ENCODE measurements around the gene MIER2. TPM values are rescaled to one million over a fixed set of nuclear protein-coding genes. Genes with fewer than 3 reads are reported as not detected.

MIER2 gene
- total and polyA plus RNA-seq, 10 of the 15 experiments (the other 5 are each of a cell fraction or from before 2014, with no cell fraction given): 0.48 to 23.6 (median 12.1) TPM

DNA sequence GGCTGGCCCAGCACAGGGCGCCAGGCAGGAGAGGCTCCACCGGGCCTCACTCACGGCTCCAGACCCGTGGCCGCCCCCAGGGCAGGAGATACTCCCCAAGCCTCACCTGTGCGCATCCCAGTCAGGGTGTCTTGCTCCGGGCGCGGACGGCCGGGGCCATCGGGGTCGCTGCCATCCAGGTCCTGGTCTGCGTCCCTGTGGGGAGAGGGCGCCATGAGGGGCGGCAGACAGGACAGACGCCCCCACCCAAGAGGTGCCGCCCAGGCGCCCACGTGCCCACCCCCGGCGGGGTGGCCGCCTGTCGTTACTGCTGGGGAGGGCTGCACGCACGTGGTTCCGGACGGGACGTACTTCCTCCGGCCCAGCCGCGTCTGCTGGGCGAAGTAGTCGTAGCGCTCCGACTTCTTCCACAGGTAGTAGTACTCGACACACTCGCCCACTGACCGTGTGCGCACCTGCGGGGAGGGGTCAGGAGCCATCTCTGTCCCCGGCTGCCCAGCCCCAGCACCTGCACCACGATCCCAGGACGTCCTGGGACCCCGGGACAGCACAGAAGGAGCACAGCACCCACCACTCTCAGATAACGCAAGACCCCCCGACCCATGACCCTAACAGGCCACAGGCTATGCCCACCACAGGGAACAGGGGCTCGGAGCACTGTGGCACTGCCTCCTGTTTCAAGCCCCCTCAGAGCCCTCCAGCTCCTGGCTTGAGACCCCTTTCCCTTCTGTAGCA is 36.0 kb downstream of the MIER2 start:
- H3K79me2 ChIP-seq (ENCODE audit: control insufficient read depth, insufficient read depth, low read length): no peaks in the 10 kb centered on the region
- no TSS peak for BruUV-seq (replicated peaks)
- ATAC-seq (no peak), DNase-seq (ENCODE audit: low read depth, low spot score) (no peak), FAIRE-seq (no peak)
- RAD21 ChIA-PET (ENCODE audit: unreplicated experiment): no interaction called here
- no peak overlapping the region for H3K9ac ChIP-seq (ENCODE audit: control insufficient read depth, insufficient read depth, low read length)
- H3K4me1 ChIP-seq (ENCODE audit: control insufficient read depth, insufficient read depth, low read length): no peaks in the 10 kb centered on the region
- no peaks in the 10 kb centered on the region for H4K20me1 ChIP-seq (ENCODE audit: control insufficient read depth, insufficient read depth)
- no peak overlapping the region for H3K4me3 ChIP-seq
- POLR2A ChIA-PET: no interaction called here
- CTCF ChIA-PET: no interaction called here
- SMC1A ChIA-PET (ENCODE audit: uncharacterized antibody, unreplicated experiment): no interaction called here
- in situ Hi-C loops (cut with MboI) (no loop called here), intact Hi-C loops (cut with micrococcal nuclease; ENCODE audit: unreplicated experiment) (no loop called here)
- no peaks in the 10 kb centered on the region for H3K27me3 ChIP-seq (replicated peaks in 1 of 2; ENCODE audit: control insufficient read depth in 2 of 2, insufficient read depth in 2 of 2, low read length in 1 of 2)
- TF ChIP-seq BCL11A (IDR thresholded peaks at IDR 0.05; ENCODE audit: low read depth, low read length) (no peak), POLR2A (IDR thresholded peaks at IDR 0.05; ENCODE audit: low read depth, low read length) (peak; percentile 50; the same call in 1 of the 2 replicates)
- H3K27ac ChIP-seq (ENCODE audit: control insufficient read depth, insufficient read depth): no peak overlapping the region
- H2AFZ ChIP-seq (ENCODE audit: control insufficient read depth, low read depth, low read length): no peak overlapping the region
- 83% methylated on average over 30 of the region's 48 CpGs for WGBS (ENCODE audit: insufficient coverage, insufficient replicate concordance, low lambda C conversion rate, missing lambda C conversion rate)
- H3K36me3 ChIP-seq (ENCODE audit: control insufficient read depth in 2 of 2, insufficient read depth in 2 of 2, low read length in 1 of 2): peaks cover 0 to 24% of the 10 kb centered on the region in 2 experiments; a peak in 3 of 4 replicates
- no peak overlapping the region for H3K4me2 ChIP-seq (ENCODE audit: control insufficient read depth, insufficient read depth)
- H3K9me3 ChIP-seq (replicated peaks; ENCODE audit: control insufficient read depth, insufficient read depth, low read length): no peaks in the 10 kb centered on the region

DNA sequence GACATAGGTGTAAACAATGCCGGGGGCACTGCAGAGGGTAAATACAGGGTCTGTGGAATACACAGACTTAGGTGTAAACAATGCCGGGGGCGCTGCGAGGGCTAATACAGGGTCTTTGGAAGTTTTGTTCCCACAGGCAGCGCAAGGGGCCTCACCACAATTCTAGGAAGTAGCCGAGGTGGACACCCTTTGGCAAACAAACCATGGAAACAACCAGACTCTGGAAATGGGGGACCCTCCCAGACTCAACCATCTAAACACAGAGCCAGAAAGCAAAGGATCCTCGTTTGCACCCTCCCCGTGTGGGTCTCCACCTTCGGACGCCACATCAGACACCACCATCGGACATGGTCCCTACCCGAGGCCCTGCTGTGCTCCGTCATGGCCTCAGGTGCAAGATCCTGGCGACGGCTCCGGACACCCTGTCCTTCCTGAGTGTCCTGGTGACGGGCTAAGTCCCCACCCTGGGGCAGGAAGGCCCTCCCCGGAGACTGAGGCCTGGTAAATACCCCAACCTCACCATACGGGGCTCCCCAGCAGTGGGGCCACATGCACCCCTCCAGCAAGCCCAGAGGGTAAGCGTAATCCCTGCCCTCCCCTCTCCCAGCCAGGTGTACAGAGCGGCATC is 36.7 kb downstream of the MIER2 start:
- POLR2A ChIA-PET: no interaction called here
- WGBS (ENCODE audit: insufficient coverage, insufficient replicate concordance, low lambda C conversion rate, missing lambda C conversion rate): 85% methylated on average over 21 of the region's 21 CpGs
- Histone ChIP-seq H3K36me3 (ENCODE audit: control insufficient read depth in 2 of 2, insufficient read depth in 2 of 2, low read length in 1 of 2) (peaks cover 0 to 22% of the 10 kb centered on the region in 2 experiments; a peak in 3 of 4 replicates), H3K9me3 (replicated peaks; ENCODE audit: control insufficient read depth, insufficient read depth, low read length) (no peaks in the 10 kb centered on the region), H3K4me2 (ENCODE audit: control insufficient read depth, insufficient read depth) (no peak overlapping the region), H2AFZ (ENCODE audit: control insufficient read depth, low read depth, low read length) (no peak overlapping the region), H4K20me1 (ENCODE audit: control insufficient read depth, insufficient read depth) (no peaks in the 10 kb centered on the region), H3K79me2 (ENCODE audit: control insufficient read depth, insufficient read depth, low read length) (no peaks in the 10 kb centered on the region), H3K27me3 (replicated peaks in 1 of 2; ENCODE audit: control insufficient read depth in 2 of 2, insufficient read depth in 2 of 2, low read length in 1 of 2) (no peaks in the 10 kb centered on the region), H3K4me1 (ENCODE audit: control insufficient read depth, insufficient read depth, low read length) (no peaks in the 10 kb centered on the region), H3K27ac (ENCODE audit: control insufficient read depth, insufficient read depth) (no peak overlapping the region), H3K4me3 (no peak overlapping the region), H3K9ac (ENCODE audit: control insufficient read depth, insufficient read depth, low read length) (no peak overlapping the region)
- no TSS peak for BruUV-seq (replicated peaks)
- in situ Hi-C loops (cut with MboI) (no loop called here), intact Hi-C loops (cut with micrococcal nuclease; ENCODE audit: unreplicated experiment) (no loop called here)
- no peak for TF ChIP-seq CHD4 (IDR thresholded peaks at IDR 0.05)
- TF ChIP-seq POLR2A (IDR thresholded peaks at IDR 0.05; ENCODE audit: low read depth, low read length): no peak
- TF ChIP-seq BHLHE40 (IDR thresholded peaks at IDR 0.05; ENCODE audit: borderline replicate concordance in 1 of 2, low read depth in 2 of 2, low read length in 1 of 2): no peak
- TF ChIP-seq TBL1XR1 (IDR thresholded peaks at IDR 0.05; ENCODE audit: low read depth, low read length): no peak
- no peak for TF ChIP-seq FOXM1 (IDR thresholded peaks at IDR 0.05; ENCODE audit: low read depth, low read length)
- TF ChIP-seq SMC3 (IDR thresholded peaks at IDR 0.05; ENCODE audit: borderline replicate concordance, low read length): no peak
- TF ChIP-seq KAT2A (conservative IDR thresholded peaks at IDR 0.05; ENCODE audit: control insufficient read depth, low read depth, low read length): no peak
- no peak for TF ChIP-seq SIN3A (IDR thresholded peaks at IDR 0.05; ENCODE audit: low read depth, low read length)
- TF ChIP-seq, protein P1, sequence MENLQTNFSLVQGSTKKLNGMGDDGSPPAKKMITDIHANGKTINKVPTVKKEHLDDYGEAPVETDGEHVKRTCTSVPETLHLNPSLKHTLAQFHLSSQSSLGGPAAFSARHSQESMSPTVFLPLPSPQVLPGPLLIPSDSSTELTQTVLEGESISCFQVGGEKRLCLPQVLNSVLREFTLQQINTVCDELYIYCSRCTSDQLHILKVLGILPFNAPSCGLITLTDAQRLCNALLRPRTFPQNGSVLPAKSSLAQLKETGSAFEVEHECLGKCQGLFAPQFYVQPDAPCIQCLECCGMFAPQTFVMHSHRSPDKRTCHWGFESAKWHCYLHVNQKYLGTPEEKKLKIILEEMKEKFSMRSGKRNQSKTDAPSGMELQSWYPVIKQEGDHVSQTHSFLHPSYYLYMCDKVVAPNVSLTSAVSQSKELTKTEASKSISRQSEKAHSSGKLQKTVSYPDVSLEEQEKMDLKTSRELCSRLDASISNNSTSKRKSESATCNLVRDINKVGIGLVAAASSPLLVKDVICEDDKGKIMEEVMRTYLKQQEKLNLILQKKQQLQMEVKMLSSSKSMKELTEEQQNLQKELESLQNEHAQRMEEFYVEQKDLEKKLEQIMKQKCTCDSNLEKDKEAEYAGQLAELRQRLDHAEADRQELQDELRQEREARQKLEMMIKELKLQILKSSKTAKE (IDR thresholded peaks at IDR 0.05; ENCODE audit: low read depth, poor library complexity, severe bottlenecking): no peak
- TF ChIP-seq HCFC1 (IDR thresholded peaks at IDR 0.05; ENCODE audit: low read length): no peak
- TF ChIP-seq SMAD5 (IDR thresholded peaks at IDR 0.05; ENCODE audit: low read depth): no peak
- no peak for TF ChIP-seq ZNF217 (IDR thresholded peaks at IDR 0.05)
- no peak for TF ChIP-seq POLR2AphosphoS5 (IDR thresholded peaks at IDR 0.05; ENCODE audit: low read length)
- TF ChIP-seq STAT3 (IDR thresholded peaks at IDR 0.05; ENCODE audit: low read depth, low read length): no peak
- no peak for TF ChIP-seq BCL11A (IDR thresholded peaks at IDR 0.05; ENCODE audit: low read depth, low read length)
- no peak for TF ChIP-seq DPF2 (IDR thresholded peaks at IDR 0.05)
- TF ChIP-seq ZNF274 (IDR thresholded peaks at IDR 0.05; ENCODE audit: insufficient read depth, insufficient read length): no peak
- FAIRE-seq (no peak), ATAC-seq (no peak), DNase-seq (ENCODE audit: low read depth, low spot score) (no peak)
- SMC1A ChIA-PET (ENCODE audit: uncharacterized antibody, unreplicated experiment): no interaction called here
- CTCF ChIA-PET: no interaction called here
- RAD21 ChIA-PET (ENCODE audit: unreplicated experiment): no interaction called here

Data from GM12878 (cell line).